ENCODE measurements around the gene COMMD8. TPM values are rescaled to one million over a fixed set of nuclear protein-coding genes. Genes with fewer than 3 reads are reported as not detected.
"Not testable (repeated sequence)": the region's sequence is repeated elsewhere in the genome, so short reads cannot be mapped to it uniquely, and the experiment has no call there.

The COMMD8 gene
- total RNA-seq = 24.1 TPM

DNA sequence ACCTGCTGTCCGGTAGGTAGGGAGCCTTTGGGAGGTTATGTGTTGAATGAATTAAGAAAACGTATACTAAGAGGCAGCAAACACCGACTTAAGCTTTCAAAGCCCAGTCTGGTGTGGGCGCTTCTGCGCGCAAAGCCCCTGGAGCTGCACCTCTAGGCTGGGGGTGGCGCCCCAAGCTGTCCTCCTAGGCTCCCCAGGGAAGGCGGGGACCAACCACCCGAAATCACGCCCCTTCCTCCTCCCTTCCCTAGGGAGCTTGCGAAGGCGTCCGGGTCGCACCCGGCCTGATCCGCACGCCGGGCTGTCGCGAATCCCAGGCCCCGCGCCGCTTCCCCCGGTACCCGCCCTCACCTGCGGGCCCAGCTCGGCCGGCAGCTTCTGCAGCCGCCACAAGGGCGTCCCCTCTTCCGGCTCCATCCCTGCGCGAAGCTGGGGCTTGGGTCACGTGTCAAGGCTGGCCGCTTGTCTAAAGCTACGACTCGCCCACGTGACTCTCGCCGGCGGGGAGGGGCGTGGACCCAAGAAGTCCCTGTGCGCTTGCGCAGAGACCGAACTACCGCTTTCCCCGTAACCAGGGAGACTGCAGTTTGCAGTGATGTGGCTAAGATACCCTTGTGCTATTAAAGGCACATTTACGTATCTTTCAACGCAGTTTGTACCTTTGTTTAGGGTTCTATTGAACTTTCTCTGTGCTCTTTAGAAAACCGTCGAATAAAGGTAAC is at the start of gene COMMD8:
Gene COMMD8 (minus strand): TSS at position 468 of the 722 bp plus-strand sequence. CDS start 51 bp downstream, at position 417.
- no peak for FAIRE-seq
- peak; percentile 85 to 91 for DNase-seq (ENCODE audit: low spot score in 2 of 2)

DNA sequence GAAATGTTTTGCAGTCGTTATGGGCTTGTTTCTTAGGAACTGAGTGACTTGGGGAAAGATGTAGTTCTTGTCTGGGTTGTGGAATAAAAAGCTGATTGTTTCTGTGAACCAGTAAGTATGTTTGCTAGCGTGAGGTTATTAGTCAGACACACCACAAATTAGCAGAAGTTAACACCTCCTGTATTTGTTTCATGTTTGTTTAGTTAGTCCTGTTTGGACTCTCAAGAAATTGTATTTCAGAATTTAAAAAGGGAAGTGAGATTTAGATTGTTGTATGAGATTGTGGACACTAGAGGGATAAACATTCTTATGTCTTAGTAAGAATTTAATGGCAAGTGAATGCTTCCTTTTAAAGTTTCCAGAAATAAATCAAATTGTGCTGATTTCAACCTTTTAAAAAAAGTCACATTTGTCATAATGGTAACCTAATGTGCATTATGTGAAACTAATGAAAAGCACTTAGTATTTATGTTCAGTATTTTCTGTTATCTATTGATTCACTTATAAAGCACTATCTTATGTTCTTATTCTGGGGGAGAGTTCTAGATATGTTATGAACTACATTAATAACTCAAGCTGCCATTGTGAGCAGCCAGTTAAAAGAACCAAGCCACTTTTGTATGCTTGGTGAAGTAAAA is 47.1 kb upstream of the COMMD8 start:
- no peak for DNase-seq (ENCODE audit: low spot score in 2 of 2)
- no peak for FAIRE-seq

DNA sequence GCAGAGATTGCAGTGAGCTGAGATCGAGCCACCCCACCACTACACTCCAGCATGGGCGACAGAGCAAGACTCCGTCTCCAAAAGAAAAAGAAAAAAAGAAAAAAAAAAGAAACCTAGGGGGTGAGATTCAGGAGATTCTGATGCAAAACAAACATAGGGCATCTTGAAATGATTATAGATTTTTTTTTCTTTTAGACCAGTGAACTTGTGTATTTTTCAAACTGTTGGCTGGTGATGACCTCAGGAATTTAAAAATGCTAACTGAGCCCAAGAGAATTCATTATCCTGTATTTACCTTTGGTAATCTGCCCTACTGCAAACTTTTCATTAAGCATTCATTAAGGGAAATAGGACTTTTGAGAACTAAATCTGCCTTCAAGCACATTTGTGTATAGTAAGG is 42.2 kb upstream of the COMMD8 start:
- DNase-seq (ENCODE audit: low spot score in 2 of 2) (no peak), FAIRE-seq (no peak)

DNA sequence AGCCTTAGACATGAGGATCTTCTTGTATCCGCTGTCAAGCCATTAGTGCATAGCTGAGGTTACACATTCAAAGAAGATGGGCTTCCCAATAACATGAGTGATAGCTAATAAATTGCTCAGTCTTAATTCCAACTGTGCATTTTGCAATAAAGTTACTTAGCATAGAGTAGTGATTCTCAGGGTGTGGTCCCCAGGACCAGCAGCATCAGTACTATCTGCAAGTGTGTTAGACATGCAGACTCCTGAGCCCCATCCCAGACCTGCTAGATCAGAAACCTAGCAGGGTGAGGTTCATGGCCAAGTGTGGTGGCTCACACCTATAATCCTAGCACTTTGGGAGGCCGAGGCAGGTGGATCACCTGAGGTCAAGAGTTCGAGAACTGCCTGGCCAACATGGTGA is 41.6 kb upstream of the COMMD8 start:
- DNase-seq (ENCODE audit: low spot score in 2 of 2) (no peak), FAIRE-seq (no peak)

DNA sequence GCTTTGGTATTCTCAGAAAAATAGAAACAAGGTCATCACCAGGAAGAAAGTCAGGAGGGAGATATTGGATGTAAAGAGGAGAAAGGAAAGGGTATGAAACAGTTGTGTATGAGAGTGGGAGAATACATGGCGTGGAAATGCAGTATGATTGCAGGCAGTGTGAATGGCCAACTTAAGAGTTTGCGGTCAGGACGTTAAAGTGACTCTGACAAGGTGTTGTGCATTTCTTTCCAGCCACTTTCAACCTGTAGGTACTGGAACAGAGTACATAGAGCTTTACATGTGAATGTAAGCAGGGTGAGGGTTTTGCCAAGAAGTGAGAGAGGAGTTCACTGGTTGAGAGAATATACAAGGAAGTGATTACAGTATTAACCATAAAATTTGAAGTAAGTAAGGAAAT is 37.3 kb upstream of the COMMD8 start:
- FAIRE-seq (no peak), DNase-seq (ENCODE audit: low spot score in 2 of 2) (no peak)

DNA sequence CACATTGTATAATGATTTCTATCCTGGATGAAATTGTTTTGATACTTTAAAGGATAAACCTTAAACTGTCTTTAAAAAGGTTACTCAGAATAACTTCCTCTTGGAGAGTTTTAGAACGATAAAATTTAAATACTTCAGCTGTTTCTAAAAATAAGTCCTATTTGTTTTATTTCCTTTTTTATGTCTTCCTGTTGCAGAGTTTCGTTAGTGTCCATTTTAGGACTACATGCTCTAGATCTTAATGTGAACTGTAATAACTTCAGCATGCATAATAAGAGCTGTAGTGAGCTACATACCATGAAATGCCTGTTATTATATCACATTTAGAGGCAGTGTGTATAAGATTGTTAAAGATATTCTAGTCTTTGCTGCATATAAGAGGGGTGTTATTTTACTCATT is 36.2 kb upstream of the COMMD8 start:
- no peak for DNase-seq (ENCODE audit: low spot score in 2 of 2)
- FAIRE-seq = no peak

DNA sequence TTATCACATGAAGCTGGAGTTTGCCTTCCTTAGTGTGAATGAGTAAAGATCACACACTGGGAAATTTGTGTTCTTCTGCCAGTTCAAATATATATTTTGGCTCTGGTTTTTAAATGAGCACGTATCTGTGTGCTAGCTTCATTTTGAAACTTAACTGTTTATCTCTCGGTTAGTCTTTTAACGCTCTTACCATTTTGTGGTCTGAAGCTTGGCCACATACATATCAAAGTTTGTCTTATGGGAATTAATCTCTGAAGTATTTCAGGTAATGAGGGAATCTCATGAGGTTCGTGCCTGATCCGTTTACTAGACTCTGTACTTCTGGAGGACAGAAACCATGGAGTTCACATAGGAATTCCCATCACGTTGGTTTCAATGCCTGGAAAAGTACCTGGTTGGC is 35.4 kb upstream of the COMMD8 start:
- DNase-seq (ENCODE audit: low spot score in 2 of 2) = no peak
- FAIRE-seq = no peak

DNA sequence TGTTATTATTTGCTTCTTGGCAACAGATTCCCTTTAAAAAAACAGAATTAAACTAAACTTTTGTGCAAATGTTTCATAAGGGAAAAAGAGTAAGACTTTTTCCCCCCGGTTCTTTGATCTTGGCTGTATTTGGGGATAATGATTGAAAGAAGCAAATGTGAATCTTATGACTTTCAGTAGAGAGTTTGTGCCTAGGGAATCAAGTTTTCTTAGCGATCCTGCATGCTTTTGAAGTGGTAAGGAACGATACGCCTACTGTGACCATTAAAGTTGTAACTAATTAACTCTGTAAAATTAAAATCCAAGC is 30.6 kb upstream of the COMMD8 start:
- DNase-seq (ENCODE audit: low spot score in 2 of 2) = no peak
- FAIRE-seq = no peak

DNA sequence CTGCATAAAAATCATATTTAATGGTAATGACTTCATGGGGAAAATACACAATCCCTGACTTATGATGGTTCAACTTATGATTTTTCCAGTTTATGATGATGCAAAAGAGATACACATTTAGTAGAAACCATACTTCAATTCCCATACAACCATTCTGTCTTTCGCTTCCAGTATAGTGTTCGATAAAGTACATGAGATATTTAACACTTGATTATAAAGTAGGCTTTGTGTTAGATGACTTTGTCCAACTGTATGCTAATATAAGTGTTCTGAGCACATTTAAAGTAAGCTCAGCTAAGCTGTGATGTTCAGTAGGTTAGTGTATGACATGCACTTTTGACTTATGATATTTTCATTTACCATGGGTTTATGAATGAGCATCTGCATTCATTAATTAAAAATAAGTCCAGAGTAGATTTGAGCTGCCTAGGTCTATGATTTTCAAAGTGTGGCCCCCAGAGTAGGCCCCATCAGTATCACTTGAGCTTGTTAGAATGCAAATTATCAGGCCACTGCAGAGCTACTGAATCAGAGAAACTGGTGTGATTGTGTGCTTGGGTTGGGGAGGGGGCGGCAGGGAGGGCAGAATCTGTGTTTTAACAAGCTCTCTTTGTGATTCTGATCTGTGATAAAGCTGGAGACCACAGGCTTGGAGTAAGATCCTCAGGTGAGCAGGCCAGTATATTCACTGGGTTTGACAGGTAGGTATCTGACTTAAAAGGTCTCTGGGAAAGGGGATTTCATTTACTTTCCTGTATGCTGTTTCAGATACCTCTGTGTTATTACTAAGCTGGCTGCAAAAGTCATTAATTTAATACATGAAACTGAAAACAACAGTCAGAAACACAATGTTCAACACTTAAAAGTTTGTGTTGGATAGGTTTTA is 30.0 kb upstream of the COMMD8 start:
- DNase-seq (ENCODE audit: low spot score in 2 of 2) (no peak), FAIRE-seq (no peak)

DNA sequence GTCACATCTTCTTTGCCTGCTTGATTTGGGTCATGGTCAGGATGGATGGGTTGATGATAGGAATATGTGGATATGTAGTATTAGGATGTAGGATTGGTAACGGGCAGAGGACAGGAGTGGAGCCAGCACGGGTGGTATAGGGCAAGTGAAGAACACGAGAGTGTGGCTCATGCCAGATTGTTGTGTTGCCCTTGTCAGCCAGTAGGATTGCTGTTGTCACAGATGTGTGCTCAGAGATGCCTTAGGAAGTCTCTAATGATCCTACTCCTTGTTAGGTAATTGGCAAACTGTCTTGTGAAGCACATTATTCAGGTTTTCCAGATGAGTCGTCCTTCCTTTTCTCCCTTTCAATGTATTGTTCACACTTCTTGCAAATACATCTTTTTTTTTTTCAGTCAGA is 27.0 kb upstream of the COMMD8 start:
- DNase-seq (ENCODE audit: low spot score in 2 of 2) (peak in 1 of 2 donors; percentile 5), FAIRE-seq (no peak)

DNA sequence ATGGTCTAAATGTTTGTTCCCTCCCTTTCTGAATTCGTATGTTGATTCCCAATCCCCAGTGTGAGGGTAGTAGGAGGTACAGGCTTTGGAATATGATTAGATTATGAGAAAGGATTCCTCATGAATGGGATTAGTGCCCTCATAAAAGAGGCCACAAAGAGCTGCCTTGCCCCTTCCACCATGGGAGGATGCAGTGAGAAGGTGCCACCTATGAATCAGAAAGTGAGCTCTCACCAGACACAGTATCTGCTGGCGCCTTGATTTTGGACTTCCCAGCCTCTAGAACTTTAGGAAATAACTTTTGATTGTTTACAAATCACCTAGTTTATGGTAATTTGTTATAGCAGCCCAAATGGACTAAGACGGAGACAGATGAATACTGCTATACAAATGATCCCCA is 25.2 kb upstream of the COMMD8 start:
- DNase-seq (ENCODE audit: low spot score in 2 of 2) (no peak), FAIRE-seq (no peak)

DNA sequence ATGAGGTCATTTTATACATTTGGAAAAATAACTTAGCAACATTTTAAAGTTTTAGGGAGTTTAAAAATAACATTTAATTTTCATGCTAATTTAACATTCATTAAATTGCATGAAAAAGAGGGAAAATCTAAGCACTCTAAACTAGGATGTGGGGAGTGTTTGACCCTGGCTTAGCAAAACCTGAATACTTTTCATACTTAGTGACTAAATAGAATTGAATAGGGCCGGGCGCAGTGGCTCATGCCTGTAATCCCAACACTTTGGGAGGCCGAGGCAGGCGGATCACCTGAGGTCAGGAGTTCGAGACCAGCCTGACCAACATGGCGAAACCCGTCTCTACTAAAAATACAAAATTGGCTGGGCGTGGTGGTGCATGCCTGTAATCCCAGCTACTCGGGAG is 23.2 kb upstream of the COMMD8 start:
- FAIRE-seq; DNase-seq (ENCODE audit: low spot score in 2 of 2): not testable (repeated sequence)

DNA sequence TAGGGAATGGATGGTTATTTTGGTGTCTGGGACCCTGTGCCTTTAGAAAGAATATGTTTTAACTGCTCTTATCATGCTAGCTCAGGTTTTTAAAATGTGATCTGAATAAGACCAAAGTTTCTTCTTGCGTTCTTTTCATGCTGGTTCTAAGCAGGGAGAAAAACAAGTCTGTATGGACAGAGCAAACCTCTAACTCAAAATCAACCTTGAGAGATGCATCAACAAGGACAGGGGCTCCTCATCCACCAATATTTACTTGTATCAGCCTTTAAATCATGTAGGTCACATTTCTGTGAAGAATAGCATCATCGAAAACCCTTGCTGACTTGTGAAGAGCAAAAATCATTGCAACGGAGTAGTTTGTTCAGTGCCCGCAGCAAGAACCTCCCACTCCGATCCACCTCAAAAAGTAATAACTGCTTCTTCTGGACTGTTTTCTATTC is 22.8 kb upstream of the COMMD8 start:
- FAIRE-seq (no peak), DNase-seq (ENCODE audit: low spot score in 2 of 2) (no peak)

DNA sequence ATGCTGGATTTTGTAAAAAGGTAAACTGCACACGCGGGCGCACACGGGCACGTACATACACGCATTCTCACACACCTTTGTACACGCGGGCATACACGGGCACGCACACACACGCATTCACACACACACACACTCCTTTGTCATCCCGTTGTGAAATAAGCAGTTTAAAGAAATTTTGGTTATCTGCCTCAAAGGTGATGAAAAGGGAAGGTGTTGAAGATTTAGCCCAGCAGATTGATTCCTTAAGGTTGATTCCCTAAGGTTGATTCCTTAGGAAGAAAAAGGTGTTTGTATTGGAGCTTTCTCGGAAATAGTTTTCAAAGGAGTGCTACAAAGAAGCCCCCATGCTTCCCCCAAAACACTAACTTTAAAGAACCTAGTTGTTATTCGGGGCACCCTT is 22.3 kb upstream of the COMMD8 start:
- DNase-seq (ENCODE audit: low spot score in 2 of 2) (no peak), FAIRE-seq (no peak)

DNA sequence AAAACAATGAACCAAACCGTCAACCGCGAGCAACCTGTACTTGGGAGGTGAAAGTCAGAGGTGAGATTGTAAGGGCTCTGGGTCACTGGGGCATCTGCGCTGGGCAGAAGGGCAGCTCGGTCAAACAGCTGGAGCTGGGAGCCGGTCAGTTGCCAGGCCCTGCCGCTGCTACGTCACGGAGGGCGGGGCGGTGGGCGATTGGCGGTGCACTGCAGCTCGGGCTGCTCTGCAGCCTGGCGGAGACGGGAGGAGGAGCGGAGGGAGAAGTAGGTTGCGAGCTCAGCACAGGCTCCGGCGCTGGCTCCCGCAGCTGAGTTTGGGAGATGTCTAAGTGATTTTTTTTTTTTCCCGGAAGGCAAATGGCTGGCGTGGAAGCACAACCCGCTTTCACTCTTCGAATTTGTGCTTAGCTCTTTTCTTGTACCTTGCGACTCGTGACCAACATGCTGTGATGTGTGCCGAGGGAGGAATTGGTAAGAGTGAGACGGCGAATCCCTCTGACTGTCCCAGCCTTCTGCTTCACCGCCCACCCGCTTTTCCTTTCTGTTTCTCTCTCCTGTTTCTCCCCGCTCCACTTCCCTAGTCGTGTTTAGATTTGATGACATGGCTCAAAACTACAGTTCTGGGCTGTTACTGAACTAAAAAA is 21.7 kb upstream of the COMMD8 start, which contains the start of gene ATP10D:
Gene ATP10D (plus strand): TSS at position 229 of the 646 bp plus-strand sequence. CDS start 27,266 bp downstream, outside the sequence.
- FAIRE-seq (peak; percentile 3), DNase-seq (ENCODE audit: low spot score in 2 of 2) (peak; percentile 57 to 78)

DNA sequence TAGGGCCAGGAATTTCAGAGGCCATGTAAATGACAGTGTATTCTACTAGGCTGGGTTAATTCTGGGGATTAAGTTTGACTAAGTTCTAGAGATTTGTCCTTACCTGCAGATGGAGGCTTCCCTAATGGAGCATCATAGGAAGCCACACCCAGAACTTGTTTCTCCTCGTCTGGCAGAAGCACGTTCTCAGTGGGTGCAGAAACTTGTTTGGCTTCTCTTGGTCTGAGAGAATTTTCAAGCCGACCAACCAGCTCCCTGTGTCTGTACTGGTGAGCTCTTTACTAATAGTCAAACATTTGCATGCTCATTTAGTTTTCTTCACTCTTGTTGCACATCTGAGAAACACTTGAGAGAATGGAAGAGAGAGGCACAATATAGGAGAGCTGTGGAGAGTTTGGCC is 20.7 kb upstream of the COMMD8 start:
- no peak for FAIRE-seq
- DNase-seq (ENCODE audit: low spot score in 2 of 2) = no peak

DNA sequence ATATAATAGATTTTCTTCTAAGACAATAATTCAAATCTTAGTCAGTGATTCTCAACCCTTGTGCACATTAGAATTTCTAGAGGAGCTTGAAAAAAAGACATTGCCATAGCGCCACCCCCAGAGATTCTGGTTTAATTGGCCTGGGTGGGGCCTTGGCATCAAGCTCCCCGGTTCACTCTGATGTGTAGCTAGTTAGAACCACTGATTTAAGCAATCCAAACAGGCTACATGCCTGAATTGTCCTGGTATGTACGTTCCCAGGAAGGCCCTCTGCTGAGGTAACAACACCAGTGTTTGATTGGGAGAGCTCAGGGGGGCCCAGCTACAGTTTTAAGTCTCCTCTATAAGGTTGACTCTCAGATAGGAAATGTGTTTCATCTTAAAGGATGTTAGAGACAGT is 20.2 kb upstream of the COMMD8 start:
- DNase-seq (ENCODE audit: low spot score in 2 of 2) (no peak), FAIRE-seq (no peak)

DNA sequence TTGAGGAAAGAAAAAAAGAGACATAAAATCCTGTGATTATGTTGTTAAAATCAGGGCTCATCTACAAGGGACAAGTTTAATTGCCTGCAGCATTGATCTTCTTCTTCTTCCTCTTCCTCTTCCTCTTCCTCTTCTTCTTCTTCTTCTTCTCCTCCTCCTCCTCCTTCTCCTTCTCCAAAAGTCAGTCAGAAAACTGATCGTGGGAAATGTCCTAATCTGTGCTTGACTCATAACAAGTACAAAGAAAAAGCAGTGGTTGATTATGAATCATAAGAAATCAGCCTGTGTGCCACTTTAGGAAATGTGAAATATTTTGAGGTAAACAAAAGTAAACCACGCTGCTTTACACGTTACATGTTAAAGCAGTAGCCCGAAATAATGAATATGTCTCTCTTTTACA is 18.8 kb upstream of the COMMD8 start:
- no peak for DNase-seq (ENCODE audit: low spot score in 2 of 2)
- no peak for FAIRE-seq

DNA sequence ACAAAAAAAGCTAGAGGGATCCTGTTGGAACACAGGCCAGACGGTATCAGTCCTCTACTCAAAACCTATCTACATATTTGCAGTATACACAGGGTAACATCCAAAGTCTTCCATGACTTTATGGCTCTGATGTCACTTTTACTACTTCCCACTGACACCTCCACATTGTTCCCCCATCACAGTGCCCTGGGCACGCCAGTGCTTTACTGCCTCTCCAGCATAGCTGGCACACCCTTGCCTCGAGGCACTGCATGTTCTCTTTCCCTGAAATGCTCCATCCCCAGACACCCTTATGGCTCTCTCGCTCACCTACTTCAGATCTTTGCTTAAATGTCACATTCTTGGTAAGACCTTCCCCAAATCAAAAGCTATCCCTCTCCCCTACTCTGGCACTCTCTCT is 15.3 kb upstream of the COMMD8 start:
- no peak for DNase-seq (ENCODE audit: low spot score in 2 of 2)
- no peak for FAIRE-seq

DNA sequence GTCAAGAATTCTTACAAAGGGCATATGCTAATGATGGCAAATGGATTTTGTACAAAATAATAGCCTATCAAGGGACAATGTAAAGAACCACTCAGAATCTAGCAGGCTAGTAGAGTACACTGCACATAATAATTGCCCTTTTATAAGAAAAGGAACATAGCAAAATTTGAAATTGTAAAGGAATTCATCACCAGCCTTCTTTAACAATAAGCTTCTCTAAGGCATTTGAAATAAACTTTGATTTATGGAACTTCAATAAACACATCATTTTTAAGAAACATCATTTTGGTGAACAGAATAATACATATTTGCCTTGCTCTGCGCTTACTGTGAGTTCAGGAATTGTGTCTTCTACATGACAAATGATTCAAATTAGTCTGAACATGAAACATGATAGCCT is 11.9 kb upstream of the COMMD8 start:
- no peak for DNase-seq (ENCODE audit: low spot score in 2 of 2)
- no peak for FAIRE-seq

DNA sequence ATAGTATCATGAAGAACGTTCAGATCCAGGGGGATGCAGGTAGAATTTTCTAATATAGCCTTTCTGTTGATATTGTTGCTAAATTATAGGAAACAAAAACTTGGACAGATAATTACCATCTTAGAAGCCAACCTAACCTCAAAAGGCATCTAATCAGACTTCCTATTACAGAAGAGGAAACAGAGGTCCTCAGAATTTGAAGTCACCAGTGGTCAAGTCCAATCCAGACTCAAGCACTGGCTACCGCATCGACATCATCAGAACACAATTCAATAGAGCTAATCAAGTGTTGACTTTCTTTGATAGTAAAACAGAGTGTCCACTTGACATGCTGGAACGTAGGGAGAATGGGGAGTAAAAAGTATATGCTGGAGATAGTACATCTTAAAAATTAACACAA is 11.3 kb upstream of the COMMD8 start:
- DNase-seq (ENCODE audit: low spot score in 2 of 2) (no peak), FAIRE-seq (no peak)

All from frontal cortex (tissue), 4 donors.